Sigmoid colon (tissue), 7 donors: ENCODE measurements around the gene C10orf105. TPM values are rescaled to one million over a fixed set of nuclear protein-coding genes. Genes with fewer than 3 reads are reported as not detected.

Experiments
- DNase-seq: peaks from one replicate; pipeline ENCODE4 v3.0.0-alpha.2; 2019
- H3K27ac ChIP-seq, 4 donors: fragments of 200-600 bp; sonication (generic); one replicate each; pipeline ENCODE4 v1.5.1; 2016 to 2019; ENCODE audit warnings: mild to moderate bottlenecking in 1 of 4
- H3K27me3 ChIP-seq, 3 donors: fragments of 200-600 bp; sonication (generic); one replicate each; pipeline ENCODE4 v1.5.1; 2019; ENCODE audit warnings: mild to moderate bottlenecking in 1 of 3
- H3K36me3 ChIP-seq, 4 donors: fragments of 200-600 bp; sonication (generic); one replicate each; pipeline ENCODE4 v1.5.1; 2016 to 2019
- H3K4me1 ChIP-seq, 4 donors: fragments of 200-600 bp; sonication (generic); one replicate each; pipeline ENCODE4 v1.5.1; 2017 to 2019
- H3K4me3 ChIP-seq, 4 donors: fragments of 200-600 bp; sonication (generic); one replicate each; pipeline ENCODE4 v1.5.1; 2017 to 2019; ENCODE audit warnings: mild to moderate bottlenecking in 2 of 4, moderate library complexity in 1 of 4
- H3K9me3 ChIP-seq, 4 donors: fragments of 200-600 bp in 3 of 4; sonication (generic) in 3 of 4; one replicate each; pipeline versions ENCODE4 v1.5.1 to v1.6.1; 2013 to 2019
- CTCF ChIP-seq, 4 experiments: fragments of 450-650 bp in 3 of 4; fragments of 200-600 bp in 1 of 4; IDR thresholded peaks; one replicate each; pipeline ENCODE4 v1.5.1; 2016 to 2019; ENCODE audit warnings: antibody characterized with exemption in 4 of 4, mild to moderate bottlenecking in 3 of 4, moderate library complexity in 2 of 4
- EP300 ChIP-seq, 4 donors: sonication (generic); formaldehyde crosslinking; IDR thresholded peaks; one replicate each; pipeline ENCODE4 v1.6.1; 2017; ENCODE audit warnings: antibody characterized with exemption in 4 of 4
- POLR2A ChIP-seq, 2 donors: fragments of 450-650 bp; IDR thresholded peaks; one replicate each; pipeline ENCODE4 v1.6.1; 2016; ENCODE audit warnings: antibody characterized with exemption in 2 of 2, mild to moderate bottlenecking in 2 of 2, moderate library complexity in 2 of 2
- POLR2AphosphoS5 ChIP-seq, 4 donors: sonication (generic); formaldehyde crosslinking; IDR thresholded peaks; one replicate each; pipeline ENCODE4 v1.6.1; 2017; ENCODE audit warnings: antibody characterized with exemption in 4 of 4
- WGBS, 2 donors: extraction: QIAGEN DNeasy Blood & Tissue Kit; methylation state at CpG; one replicate each; pipeline ENCODE4 v1.1.7; 2013; 5-methylcytosine and 5-hydroxymethylcytosine counted together
- intact Hi-C: fragments of 100-400 bp; cut with DNase I; formaldehyde crosslinking; loops from one replicate; pipeline ENCODE4 v1.15.1; 2023
- polyA plus RNA-seq, 3 donors: library from polyadenylated mRNA; stranded (reverse); fragments of 200-250 nt; gene quantifications; one replicate each; pipeline ENCODE4 v1.2.3, GENCODE V29; 2013
- total RNA-seq, 4 donors: library from RNA; depleted of rRNA; stranded (reverse); fragments of >200 nt; gene quantifications; one replicate each; pipeline ENCODE4 v1.1.0, GENCODE V29; 2016
- donor health status: healthy with polysubstance abuse.
- donor health status: Bipolar disorder and iron deficiency.
- donor health status: healthy.

Gene C10orf105
- total and polyA plus RNA-seq, 7 donors, result 0.25 to 0.55 TPM; not detected in 5

DNA sequence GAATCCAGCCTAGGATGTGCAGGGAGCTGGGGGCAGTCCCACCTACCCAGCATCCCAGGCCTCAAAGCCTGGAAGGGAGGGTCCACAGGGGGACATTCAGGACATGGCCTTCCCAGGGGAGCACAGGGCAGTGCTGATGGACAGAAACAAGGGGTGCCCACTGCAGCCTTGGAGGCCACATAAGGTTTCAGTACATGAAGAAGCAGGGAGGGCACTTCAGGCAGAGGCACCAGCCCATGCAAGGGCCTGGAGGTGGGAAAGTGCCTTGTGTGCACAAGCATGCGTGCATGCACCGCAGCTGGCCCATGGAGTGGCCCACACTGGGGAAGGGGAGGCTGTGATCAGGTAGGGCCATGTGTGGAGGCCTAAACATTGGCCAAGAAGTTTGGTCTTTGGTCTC is 9.1 kb downstream of the C10orf105 start:
- no peak for TF ChIP-seq POLR2A (IDR thresholded peaks at IDR 0.05)
- TF ChIP-seq EP300 (IDR thresholded peaks at IDR 0.05), result no peak
- TF ChIP-seq CTCF (IDR thresholded peaks at IDR 0.05), result no peak
- TF ChIP-seq POLR2AphosphoS5 (IDR thresholded peaks at IDR 0.05), result no peak
- H3K27ac ChIP-seq, result no peak overlapping the region
- H3K27me3 ChIP-seq, result no peaks in the 10 kb centered on the region
- DNase-seq, result no peak
- H3K36me3 ChIP-seq, result no peaks in the 10 kb centered on the region
- 97% methylated on average over 2 of the region's 2 CpGs for WGBS, 2 donors
- H3K4me3 ChIP-seq, result no peak overlapping the region
- peaks cover 0 to 34% (median 31%) of the 10 kb centered on the region in 4 donors for H3K4me1 ChIP-seq
- H3K9me3 ChIP-seq, result no peaks in the 10 kb centered on the region
- intact Hi-C loops, result loop anchor here (5.0 kb wide), 2 partner anchors 313 to 333 kb away; partner anchors contain the start of gene CDH23

GRCh38 chr10:71708897-71709882 is 10.4 kb downstream of the C10orf105 start:
- no peaks in the 10 kb centered on the region for H3K9me3 ChIP-seq
- WGBS, 2 donors, result 63 to 80% methylated on average over 28 of the region's 28 CpGs
- no peaks in the 10 kb centered on the region for H3K36me3 ChIP-seq
- H3K4me1 ChIP-seq, result peaks cover 0 to 21% (median 18%) of the 10 kb centered on the region in 4 donors
- intact Hi-C loops, result no loop called here
- TF ChIP-seq EP300 (IDR thresholded peaks at IDR 0.05) (no peak), CTCF (IDR thresholded peaks at IDR 0.05) (no peak), POLR2AphosphoS5 (IDR thresholded peaks at IDR 0.05) (no peak), POLR2A (IDR thresholded peaks at IDR 0.05) (no peak)
- no peak for DNase-seq
- H3K27me3 ChIP-seq, result no peaks in the 10 kb centered on the region
- H3K4me3 ChIP-seq, result no peak overlapping the region
- H3K27ac ChIP-seq, result no peak overlapping the region

DNA sequence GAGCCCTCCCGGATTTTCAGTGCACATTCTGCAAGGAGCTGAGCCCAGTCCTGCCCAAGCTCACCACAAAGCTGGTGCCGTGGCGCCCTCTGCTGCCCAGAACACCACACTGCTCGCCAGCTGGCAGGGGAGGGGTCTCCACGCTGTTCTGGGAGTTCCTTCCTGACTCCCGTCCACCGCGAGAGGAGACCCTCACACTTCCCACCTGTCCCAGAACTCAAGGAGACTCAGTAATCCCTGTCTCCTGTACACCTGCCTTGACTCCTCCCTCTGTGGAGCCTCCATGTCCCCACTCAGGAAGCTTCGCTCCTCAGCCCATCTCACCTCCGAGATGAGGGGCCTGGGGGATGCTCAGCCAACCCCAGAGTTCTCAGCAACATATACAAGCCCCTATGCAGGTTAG is 11.3 kb downstream of the C10orf105 start:
- H3K9me3 ChIP-seq, result no peaks in the 10 kb centered on the region
- H3K4me3 ChIP-seq, result no peak overlapping the region
- H3K27ac ChIP-seq, result no peak overlapping the region
- H3K4me1 ChIP-seq, result peaks cover 0 to 12% (median 9%) of the 10 kb centered on the region in 4 donors
- intact Hi-C loops, result no loop called here
- H3K27me3 ChIP-seq, result no peaks in the 10 kb centered on the region
- 11 to 18% methylated on average over 10 of the region's 10 CpGs for whole genome bisulfite sequencing, 2 donors
- TF ChIP-seq POLR2AphosphoS5 (IDR thresholded peaks at IDR 0.05) (no peak), POLR2A (IDR thresholded peaks at IDR 0.05) (no peak), CTCF (IDR thresholded peaks at IDR 0.05) (peak in 3 of 4 experiments; percentile 66 to 72 (median 70)), EP300 (IDR thresholded peaks at IDR 0.05) (no peak)
- no peak for DNase-seq
- no peaks in the 10 kb centered on the region for H3K36me3 ChIP-seq

- TF ChIP-seq POLR2A (IDR thresholded peaks at IDR 0.05) (no peak), CTCF (IDR thresholded peaks at IDR 0.05) (no peak), EP300 (IDR thresholded peaks at IDR 0.05) (no peak), POLR2AphosphoS5 (IDR thresholded peaks at IDR 0.05) (no peak)
- no peak for DNase-seq
- Histone ChIP-seq H3K27ac (no peak overlapping the region), H3K9me3 (no peaks in the 10 kb centered on the region), H3K4me3 (no peak overlapping the region), H3K27me3 (no peaks in the 10 kb centered on the region), H3K36me3 (no peaks in the 10 kb centered on the region), H3K4me1 (peaks cover 0 to 2% (median 0%) of the 10 kb centered on the region in 4 donors)
- intact Hi-C loops, result no loop called here
- 94% methylated on average over 5 of the region's 5 CpGs for WGBS, 2 donors
These were observed 12.3 kb downstream of the C10orf105 start for GRCh38 chr10:71707240-71707789.
